ENCODE data around the gene SREBF2. TPM values are rescaled to one million over a fixed set of nuclear protein-coding genes. Genes with fewer than 3 reads are reported as not detected.

The SREBF2 gene
- total and polyA plus RNA-seq, 4 experiments from 2014 or later = 14.5 to 112 (median 66.3) TPM

DNA sequence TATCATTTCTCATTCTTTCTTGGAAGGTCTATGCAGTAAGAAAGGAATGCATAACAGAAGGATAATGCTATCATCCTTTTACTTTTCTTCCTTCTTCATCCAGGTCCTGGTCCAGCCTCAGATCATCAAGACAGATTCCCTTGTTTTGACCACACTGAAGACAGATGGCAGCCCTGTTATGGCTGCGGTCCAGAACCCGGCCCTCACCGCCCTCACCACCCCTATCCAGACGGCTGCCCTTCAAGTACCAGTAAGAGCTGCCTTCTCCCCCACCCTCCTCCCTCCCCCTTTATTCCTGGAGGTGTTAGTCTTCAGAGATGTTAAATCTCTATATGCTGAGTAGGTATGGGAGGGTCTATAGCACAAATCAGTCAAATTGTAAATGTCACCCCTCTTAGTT lies 37.9 kb downstream of the SREBF2 start:
- ChIA-PET CTCF (ENCODE audit: partially characterized antibody) (interaction anchor here (0.6 to 0.8 kb wide), 5 partner anchors 11 to 98 kb away, joined by 3 read pairs; no protein-coding TSS in a partner anchor), POLR2A (ENCODE audit: partially characterized antibody) (interaction anchor here (1.9 to 2.0 kb wide), 2 partner anchors 8 to 70 kb away, joined by 7 to 10 read pairs; no protein-coding TSS in a partner anchor)
- Mint-ChIP-seq H3K9me3 (no peaks in the 10 kb centered on the region), H3K27me3 (no peaks in the 10 kb centered on the region), H3K27ac (peak overlapping the region in 3 of 7 donors; percentile 43 to 88 (median 67)), H3K4me3 (no peak overlapping the region), H3K4me1 (peaks cover 7 to 12% (median 11%) of the 10 kb centered on the region in 4 donors), H3K36me3 (peaks cover 32 to 60% of the 10 kb centered on the region in 2 donors)
- Histone ChIP-seq H3K27ac (ENCODE audit: low read depth, low read length) (no peak overlapping the region), H3K36me3 (ENCODE audit: insufficient read depth, low read length) (peaks cover 47% of the 10 kb centered on the region), H3K27me3 (ENCODE audit: insufficient read depth, low read length) (no peaks in the 10 kb centered on the region), H3K9me3 (ENCODE audit: control insufficient read depth in 1 of 2, low read length in 2 of 2) (no peaks in the 10 kb centered on the region), H3K4me3 (ENCODE audit: low read length in 2 of 2) (no peak overlapping the region), H3K4me1 (ENCODE audit: insufficient read depth, low read length) (peaks cover 6% of the 10 kb centered on the region)
- no peak for DNase-seq
- intact Hi-C loops (cut with micrococcal nuclease) = no loop called here

DNA sequence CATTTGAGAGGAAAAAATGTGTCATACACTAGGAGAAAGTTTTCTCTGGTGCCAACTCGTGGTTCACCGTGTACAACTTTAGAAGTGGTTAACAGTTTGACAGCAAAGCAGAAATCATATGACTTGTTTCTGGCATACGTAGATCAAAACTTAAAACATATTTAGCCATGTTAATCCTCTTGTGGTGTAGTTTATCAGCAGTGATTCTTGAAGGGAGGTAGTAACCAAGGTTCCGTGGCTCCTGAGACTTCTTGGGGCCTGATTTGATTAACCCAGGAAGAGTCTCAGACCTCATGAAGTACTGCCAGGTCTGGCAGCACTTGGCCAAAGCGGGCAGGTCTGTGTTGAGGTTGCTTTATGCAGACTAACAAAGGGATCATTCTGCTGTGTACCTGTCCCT lies 40.5 kb downstream of the SREBF2 start:
- DNase-seq = peak; percentile 47 to 65 (median 54)
- peak overlapping the region; percentile 81 to 93 (median 89) for H3K27ac Mint-ChIP-seq
- peaks cover 43 to 63% of the 10 kb centered on the region in 2 donors for H3K36me3 Mint-ChIP-seq
- Histone ChIP-seq H3K27me3 (ENCODE audit: insufficient read depth, low read length) (no peaks in the 10 kb centered on the region), H3K4me1 (ENCODE audit: insufficient read depth, low read length) (peaks cover 6% of the 10 kb centered on the region), H3K4me3 (ENCODE audit: low read length in 2 of 2) (no peak overlapping the region), H3K9me3 (ENCODE audit: control insufficient read depth in 1 of 2, low read length in 2 of 2) (no peaks in the 10 kb centered on the region), H3K36me3 (ENCODE audit: insufficient read depth, low read length) (peaks cover 40% of the 10 kb centered on the region), H3K27ac (ENCODE audit: low read depth, low read length) (no peak overlapping the region)
- ChIA-PET POLR2A (ENCODE audit: partially characterized antibody) (interaction anchor here (1.6 to 1.9 kb wide), 2 partner anchors 67 to 73 kb away, joined by 5 to 8 read pairs; partner anchors contain the start of gene CCDC134), CTCF (ENCODE audit: partially characterized antibody) (interaction anchor here (0.6 kb wide), 1 partner anchor 51 kb away, joined by 5 read pairs; no protein-coding TSS in a partner anchor)
- intact Hi-C loops (cut with micrococcal nuclease) = no loop called here
- H3K4me1 Mint-ChIP-seq = peaks cover 7 to 12% (median 12%) of the 10 kb centered on the region in 4 donors
- no peaks in the 10 kb centered on the region for H3K9me3 Mint-ChIP-seq
- H3K4me3 Mint-ChIP-seq = peak overlapping the region in 5 of 8 donors; percentile 1 to 40 (median 11)
- H3K27me3 Mint-ChIP-seq = no peaks in the 10 kb centered on the region

DNA sequence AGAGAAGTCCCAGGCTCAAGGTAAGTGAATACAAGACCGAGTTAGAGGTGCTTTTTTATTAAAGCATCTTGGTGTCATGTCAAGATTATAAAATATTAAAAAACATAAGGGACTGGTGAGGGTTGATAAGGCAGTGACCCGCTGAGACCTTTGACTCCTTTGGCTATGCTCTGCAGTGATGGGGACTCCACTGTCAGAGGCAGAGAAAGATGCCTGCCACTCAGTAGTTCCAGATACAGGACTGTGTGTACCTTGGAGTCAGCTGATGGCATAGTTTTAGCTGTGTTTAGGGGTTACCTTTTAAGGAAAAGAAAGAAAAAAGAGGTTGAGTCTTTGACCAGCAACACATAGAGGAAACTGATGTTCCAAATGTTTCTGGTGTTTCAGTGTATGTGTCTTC lies 41.2 kb downstream of the SREBF2 start:
- H3K9me3 ChIP-seq (ENCODE audit: control insufficient read depth in 1 of 2, low read length in 2 of 2) = no peaks in the 10 kb centered on the region
- Mint-ChIP-seq H3K4me3 (no peak overlapping the region), H3K27me3 (no peaks in the 10 kb centered on the region), H3K27ac (peak overlapping the region in 4 of 7 donors; percentile 66 to 89 (median 82)), H3K9me3 (no peaks in the 10 kb centered on the region), H3K36me3 (peaks cover 46 to 65% of the 10 kb centered on the region in 2 donors), H3K4me1 (peaks cover 7 to 12% (median 12%) of the 10 kb centered on the region in 4 donors)
- H3K27me3 ChIP-seq (ENCODE audit: insufficient read depth, low read length) = no peaks in the 10 kb centered on the region
- no peak overlapping the region for H3K27ac ChIP-seq (ENCODE audit: low read depth, low read length)
- CTCF ChIA-PET (ENCODE audit: partially characterized antibody) = interaction anchor here (1.3 to 2.0 kb wide), 2 partner anchors 15 to 127 kb away, joined by 3 to 4 read pairs; no protein-coding TSS in a partner anchor
- no peak overlapping the region for H3K4me3 ChIP-seq (ENCODE audit: low read length in 2 of 2)
- DNase-seq = no peak
- H3K4me1 ChIP-seq (ENCODE audit: insufficient read depth, low read length) = peaks cover 6% of the 10 kb centered on the region
- peaks cover 37% of the 10 kb centered on the region for H3K36me3 ChIP-seq (ENCODE audit: insufficient read depth, low read length)
- intact Hi-C loops (cut with micrococcal nuclease) = no loop called here
- POLR2A ChIA-PET (ENCODE audit: partially characterized antibody) = interaction anchor here (1.2 to 1.6 kb wide), 2 partner anchors 9 to 12 kb away, joined by 4 read pairs; no protein-coding TSS in a partner anchor

DNA sequence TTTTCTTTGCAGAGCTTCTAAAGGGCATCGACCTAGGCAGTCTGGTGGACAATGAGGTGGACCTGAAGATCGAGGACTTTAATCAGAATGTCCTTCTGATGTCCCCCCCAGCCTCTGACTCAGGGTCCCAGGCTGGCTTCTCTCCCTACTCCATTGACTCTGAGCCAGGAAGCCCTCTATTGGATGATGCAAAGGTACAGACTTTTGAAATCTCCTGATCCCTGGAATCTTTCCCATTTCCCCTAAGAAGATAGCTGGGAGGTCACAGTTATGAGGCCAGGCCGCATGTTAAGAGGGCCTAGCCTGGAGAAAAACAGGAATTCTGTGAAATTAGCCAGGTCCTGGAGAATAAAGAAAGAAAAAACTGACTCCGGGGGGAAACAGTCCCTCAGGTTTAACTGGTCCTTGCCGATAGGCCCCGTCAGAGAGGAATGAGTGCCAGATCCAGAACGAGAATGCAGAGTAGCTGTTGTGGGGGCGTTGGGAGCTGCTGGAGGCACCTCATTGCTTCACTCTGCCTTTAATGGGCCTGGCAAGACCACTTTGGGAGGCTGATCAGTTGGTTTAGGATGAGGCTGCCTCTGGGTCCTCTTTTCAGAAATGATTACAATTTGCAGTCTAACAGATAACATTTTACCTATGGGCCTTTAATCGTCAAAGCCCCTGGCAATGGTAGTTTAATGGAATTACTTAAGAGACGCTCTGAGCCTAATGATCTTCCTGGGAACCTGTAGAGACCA lies 42.8 kb downstream of the SREBF2 start:
- no peak for DNase-seq
- intact Hi-C loops (cut with micrococcal nuclease) = no loop called here
- no peaks in the 10 kb centered on the region for H3K9me3 ChIP-seq (ENCODE audit: control insufficient read depth in 1 of 2, low read length in 2 of 2)
- peak overlapping the region in 1 of 7 donors; percentile 36 for H3K27ac Mint-ChIP-seq
- no peaks in the 10 kb centered on the region for H3K9me3 Mint-ChIP-seq
- no peak overlapping the region for H3K4me3 ChIP-seq (ENCODE audit: low read length in 2 of 2)
- H3K27me3 ChIP-seq (ENCODE audit: insufficient read depth, low read length) = no peaks in the 10 kb centered on the region
- no peaks in the 10 kb centered on the region for H3K27me3 Mint-ChIP-seq
- H3K4me1 Mint-ChIP-seq = peaks cover 7 to 12% (median 12%) of the 10 kb centered on the region in 4 donors
- POLR2A ChIA-PET (ENCODE audit: partially characterized antibody) = interaction anchor here (1.6 kb wide), 1 partner anchor 13 kb away, joined by 4 read pairs; no protein-coding TSS in a partner anchor
- peaks cover 6% of the 10 kb centered on the region for H3K4me1 ChIP-seq (ENCODE audit: insufficient read depth, low read length)
- no peak overlapping the region for H3K27ac ChIP-seq (ENCODE audit: low read depth, low read length)
- H3K4me3 Mint-ChIP-seq = no peak overlapping the region
- CTCF ChIA-PET (ENCODE audit: partially characterized antibody) = interaction anchor here (1.3 to 2.0 kb wide), 2 partner anchors 16 to 129 kb away, joined by 3 to 4 read pairs; no protein-coding TSS in a partner anchor
- H3K36me3 Mint-ChIP-seq = peaks cover 53 to 70% of the 10 kb centered on the region in 2 donors
- H3K36me3 ChIP-seq (ENCODE audit: insufficient read depth, low read length) = peaks cover 33% of the 10 kb centered on the region

DNA sequence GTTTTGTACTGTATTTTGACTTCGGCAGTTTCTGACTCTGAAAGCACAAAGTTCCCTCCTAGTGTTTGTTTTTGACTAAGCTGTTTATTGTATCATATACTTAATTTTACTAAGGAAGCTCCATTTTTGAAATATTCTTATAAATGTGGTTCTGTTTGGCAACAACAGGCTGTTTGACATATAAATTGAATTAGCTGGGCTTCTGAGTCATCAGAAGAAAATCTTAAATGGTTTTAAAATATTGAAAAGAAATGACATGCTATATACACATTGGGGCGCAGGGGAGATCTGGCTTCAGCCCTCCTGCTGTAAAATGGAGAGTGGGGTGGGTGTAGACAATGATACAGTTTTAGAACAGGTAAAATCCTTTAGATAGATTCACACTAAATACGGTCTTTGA lies 43.4 kb downstream of the SREBF2 start:
- H3K36me3 ChIP-seq (ENCODE audit: insufficient read depth, low read length) = peaks cover 33% of the 10 kb centered on the region
- no peak overlapping the region for H3K4me3 Mint-ChIP-seq
- H3K9me3 ChIP-seq (ENCODE audit: control insufficient read depth in 1 of 2, low read length in 2 of 2) = no peaks in the 10 kb centered on the region
- no peaks in the 10 kb centered on the region for H3K27me3 Mint-ChIP-seq
- H3K4me1 Mint-ChIP-seq = peaks cover 7 to 13% (median 12%) of the 10 kb centered on the region in 4 donors
- CTCF ChIA-PET (ENCODE audit: partially characterized antibody) = interaction anchor here (2.0 kb wide), 1 partner anchor 129 kb away, joined by 4 read pairs; no protein-coding TSS in a partner anchor
- no peak for DNase-seq
- H3K27ac Mint-ChIP-seq = peak overlapping the region in 1 of 7 donors; percentile 13
- H3K4me1 ChIP-seq (ENCODE audit: insufficient read depth, low read length) = peaks cover 6% of the 10 kb centered on the region
- intact Hi-C loops (cut with micrococcal nuclease) = no loop called here
- no peaks in the 10 kb centered on the region for H3K27me3 ChIP-seq (ENCODE audit: insufficient read depth, low read length)
- no peaks in the 10 kb centered on the region for H3K9me3 Mint-ChIP-seq
- H3K27ac ChIP-seq (ENCODE audit: low read depth, low read length) = no peak overlapping the region
- POLR2A ChIA-PET (ENCODE audit: partially characterized antibody) = no interaction called here
- peaks cover 51 to 69% of the 10 kb centered on the region in 2 donors for H3K36me3 Mint-ChIP-seq
- no peak overlapping the region for H3K4me3 ChIP-seq (ENCODE audit: low read length in 2 of 2)

DNA sequence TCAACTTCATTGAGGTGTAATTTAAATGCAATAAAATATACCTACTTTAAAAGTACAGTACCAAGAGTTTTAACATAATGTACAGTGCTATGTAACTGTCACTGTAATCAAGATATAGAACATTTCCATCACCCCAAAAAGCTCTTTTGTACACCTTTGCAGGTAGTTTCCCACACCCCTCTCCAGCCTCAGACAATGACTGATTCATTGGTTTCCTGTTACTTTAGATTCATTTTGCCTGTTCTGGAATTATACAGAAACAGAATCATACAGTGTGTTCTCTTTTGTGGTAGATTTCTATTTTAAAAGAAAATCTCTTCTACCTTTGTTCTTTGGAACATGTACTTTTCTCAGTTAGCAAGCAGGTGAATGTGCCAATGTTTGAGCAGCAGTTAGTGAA lies 43.8 kb downstream of the SREBF2 start:
- Mint-ChIP-seq H3K9me3 (no peaks in the 10 kb centered on the region), H3K27me3 (no peaks in the 10 kb centered on the region), H3K4me3 (no peak overlapping the region), H3K36me3 (peaks cover 55 to 72% of the 10 kb centered on the region in 2 donors), H3K4me1 (peaks cover 7 to 13% (median 12%) of the 10 kb centered on the region in 4 donors), H3K27ac (peak overlapping the region in 1 of 7 donors; percentile 13)
- no peak overlapping the region for H3K27ac ChIP-seq (ENCODE audit: low read depth, low read length)
- CTCF ChIA-PET (ENCODE audit: partially characterized antibody) = no interaction called here
- no peaks in the 10 kb centered on the region for H3K9me3 ChIP-seq (ENCODE audit: control insufficient read depth in 1 of 2, low read length in 2 of 2)
- H3K36me3 ChIP-seq (ENCODE audit: insufficient read depth, low read length) = peaks cover 35% of the 10 kb centered on the region
- no peak for DNase-seq
- H3K4me1 ChIP-seq (ENCODE audit: insufficient read depth, low read length) = peaks cover 6% of the 10 kb centered on the region
- no peaks in the 10 kb centered on the region for H3K27me3 ChIP-seq (ENCODE audit: insufficient read depth, low read length)
- intact Hi-C loops (cut with micrococcal nuclease) = no loop called here
- H3K4me3 ChIP-seq (ENCODE audit: low read length in 2 of 2) = no peak overlapping the region
- POLR2A ChIA-PET (ENCODE audit: partially characterized antibody) = no interaction called here

DNA sequence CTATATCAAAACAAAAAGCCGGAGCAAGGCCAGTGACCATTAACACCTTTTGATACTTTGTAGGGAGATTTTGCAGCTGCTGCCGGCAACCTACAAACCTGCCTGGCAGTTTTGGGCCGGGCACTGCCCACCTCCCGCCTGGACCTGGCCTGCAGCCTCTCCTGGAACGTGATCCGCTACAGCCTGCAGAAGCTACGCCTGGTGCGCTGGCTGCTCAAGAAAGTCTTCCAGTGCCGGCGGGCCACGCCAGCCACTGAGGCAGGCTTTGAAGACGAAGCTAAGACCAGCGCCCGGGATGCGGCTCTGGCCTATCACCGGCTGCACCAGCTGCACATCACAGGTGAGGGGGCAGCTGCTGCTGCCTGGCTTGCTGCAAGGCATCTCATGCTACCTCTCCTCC lies 47.7 kb downstream of the SREBF2 start:
- no peak overlapping the region for H3K4me3 Mint-ChIP-seq

More for the DNA sequence above, 47.7 kb downstream of the SREBF2 start:
- H3K27me3 Mint-ChIP-seq = no peaks in the 10 kb centered on the region
- H3K36me3 ChIP-seq (ENCODE audit: insufficient read depth, low read length) = peaks cover 57% of the 10 kb centered on the region
- no peaks in the 10 kb centered on the region for H3K9me3 Mint-ChIP-seq
- H3K36me3 Mint-ChIP-seq = peaks cover 66 to 83% of the 10 kb centered on the region in 2 donors
- H3K4me3 ChIP-seq (ENCODE audit: low read length in 2 of 2) = no peak overlapping the region
- no peaks in the 10 kb centered on the region for H3K9me3 ChIP-seq (ENCODE audit: control insufficient read depth in 1 of 2, low read length in 2 of 2)
- H3K27ac Mint-ChIP-seq = no peak overlapping the region
- ChIA-PET CTCF (ENCODE audit: partially characterized antibody) (interaction anchor here (0.6 to 0.8 kb wide), 3 partner anchors 17 to 276 kb away, joined by 3 to 6 read pairs (median 3); no protein-coding TSS in a partner anchor), POLR2A (ENCODE audit: partially characterized antibody) (interaction anchor here (1.0 to 1.4 kb wide), 3 partner anchors 18 to 80 kb away, joined by 4 read pairs; partner anchors contain the start of gene CCDC134)
- H3K4me1 Mint-ChIP-seq = peaks cover 0 to 4% (median under 1%) of the 10 kb centered on the region in 4 donors
- no peak overlapping the region for H3K27ac ChIP-seq (ENCODE audit: low read depth, low read length)
- H3K27me3 ChIP-seq (ENCODE audit: insufficient read depth, low read length) = no peaks in the 10 kb centered on the region
- no peaks in the 10 kb centered on the region for H3K4me1 ChIP-seq (ENCODE audit: insufficient read depth, low read length)
- intact Hi-C loops (cut with micrococcal nuclease) = no loop called here
- no peak for DNase-seq

Measured in CD4-positive, alpha-beta memory T cell (primary cell).